ENCODE results near the gene CHPF. TPM values are rescaled to one million over a fixed set of nuclear protein-coding genes. Genes with fewer than 3 reads are reported as not detected.

Gene CHPF
- total RNA-seq, 1 experiment from 2014 or later = 26.4 TPM

DNA sequence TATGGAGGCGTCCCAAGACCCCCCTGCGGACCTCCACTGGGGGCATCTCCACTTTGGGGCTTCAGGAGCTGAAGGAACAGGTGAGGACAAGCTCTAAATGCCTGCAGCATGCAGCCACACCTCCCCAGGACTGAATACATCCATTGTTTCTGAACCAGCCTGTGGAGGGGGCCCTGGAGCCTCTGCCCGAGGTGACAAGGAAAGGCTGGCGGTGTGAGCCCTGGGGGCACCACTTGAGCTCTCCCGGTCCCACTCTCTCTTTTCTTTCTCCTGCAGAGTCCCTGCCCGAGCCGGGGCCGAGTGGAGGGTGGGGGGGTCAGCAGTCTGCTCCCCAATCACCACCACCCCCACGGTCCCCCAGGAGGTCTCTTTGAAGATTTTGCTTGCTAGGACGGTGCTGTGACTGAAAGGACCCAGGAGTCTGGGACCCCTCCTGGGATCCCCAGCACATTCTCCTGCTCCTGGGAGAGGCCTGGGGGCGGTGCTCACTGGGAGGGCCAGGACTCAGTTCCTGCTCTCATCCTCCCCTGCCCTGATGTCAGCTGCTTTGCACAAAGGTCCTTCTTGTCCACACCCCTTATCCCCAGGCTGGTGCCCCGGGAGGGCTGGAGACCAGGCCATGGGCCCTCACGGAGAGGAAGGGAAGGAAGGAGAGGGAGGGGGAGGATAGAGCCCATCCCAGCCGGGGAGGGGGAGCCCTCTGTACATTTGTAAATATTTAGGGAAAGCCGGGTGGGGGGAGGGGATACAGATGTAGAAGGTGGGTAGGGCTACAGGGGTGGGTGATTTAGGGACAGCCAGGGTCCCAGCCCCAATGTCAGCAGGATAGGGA, 5.7 kb downstream of the CHPF start:
- ChIA-PET POLR2A (interaction anchor here (0.5 kb wide), 1 partner anchor 330 kb away, joined by 3 read pairs; no protein-coding TSS in a partner anchor), CTCF (no interaction called here)
- Mint-ChIP-seq H3K4me1 (ENCODE audit: low read depth, unreplicated experiment) (no peaks in the 10 kb centered on the region), H3K4me3 (ENCODE audit: unreplicated experiment) (no peak overlapping the region), H3K27me3 (ENCODE audit: insufficient read depth, unreplicated experiment) (no peaks in the 10 kb centered on the region), H3K27ac (ENCODE audit: unreplicated experiment) (no peak overlapping the region), H3K36me3 (ENCODE audit: insufficient read depth, unreplicated experiment) (peaks cover 21% of the 10 kb centered on the region), H3K9me3 (ENCODE audit: unreplicated experiment) (no peaks in the 10 kb centered on the region)
- peaks cover 16% of the 10 kb centered on the region for H3K4me1 ChIP-seq
- H3K4me3 ChIP-seq (ENCODE audit: low read depth, low read length) = no peak overlapping the region
- no peaks in the 10 kb centered on the region for H3K27me3 ChIP-seq (replicated peaks; ENCODE audit: control insufficient read depth, insufficient read depth, low read length)
- no peak for DNase-seq
- H3K36me3 ChIP-seq (ENCODE audit: control insufficient read depth, insufficient read depth, low read length) = peaks cover 8% of the 10 kb centered on the region
- intact Hi-C loops (cut with micrococcal nuclease; ENCODE audit: unreplicated experiment) = no loop called here
- TF ChIP-seq, protein P1, sequence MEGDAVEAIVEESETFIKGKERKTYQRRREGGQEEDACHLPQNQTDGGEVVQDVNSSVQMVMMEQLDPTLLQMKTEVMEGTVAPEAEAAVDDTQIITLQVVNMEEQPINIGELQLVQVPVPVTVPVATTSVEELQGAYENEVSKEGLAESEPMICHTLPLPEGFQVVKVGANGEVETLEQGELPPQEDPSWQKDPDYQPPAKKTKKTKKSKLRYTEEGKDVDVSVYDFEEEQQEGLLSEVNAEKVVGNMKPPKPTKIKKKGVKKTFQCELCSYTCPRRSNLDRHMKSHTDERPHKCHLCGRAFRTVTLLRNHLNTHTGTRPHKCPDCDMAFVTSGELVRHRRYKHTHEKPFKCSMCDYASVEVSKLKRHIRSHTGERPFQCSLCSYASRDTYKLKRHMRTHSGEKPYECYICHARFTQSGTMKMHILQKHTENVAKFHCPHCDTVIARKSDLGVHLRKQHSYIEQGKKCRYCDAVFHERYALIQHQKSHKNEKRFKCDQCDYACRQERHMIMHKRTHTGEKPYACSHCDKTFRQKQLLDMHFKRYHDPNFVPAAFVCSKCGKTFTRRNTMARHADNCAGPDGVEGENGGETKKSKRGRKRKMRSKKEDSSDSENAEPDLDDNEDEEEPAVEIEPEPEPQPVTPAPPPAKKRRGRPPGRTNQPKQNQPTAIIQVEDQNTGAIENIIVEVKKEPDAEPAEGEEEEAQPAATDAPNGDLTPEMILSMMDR (IDR thresholded peaks at IDR 0.05; ENCODE audit: insufficient read depth in 1 of 2, low read depth in 1 of 2, low read length in 1 of 2, severe bottlenecking in 1 of 2, unreplicated experiment in 1 of 2) = no peak
- no TSS peak for BruUV-seq (replicated peaks)
- H3K9me3 ChIP-seq = no peaks in the 10 kb centered on the region

DNA sequence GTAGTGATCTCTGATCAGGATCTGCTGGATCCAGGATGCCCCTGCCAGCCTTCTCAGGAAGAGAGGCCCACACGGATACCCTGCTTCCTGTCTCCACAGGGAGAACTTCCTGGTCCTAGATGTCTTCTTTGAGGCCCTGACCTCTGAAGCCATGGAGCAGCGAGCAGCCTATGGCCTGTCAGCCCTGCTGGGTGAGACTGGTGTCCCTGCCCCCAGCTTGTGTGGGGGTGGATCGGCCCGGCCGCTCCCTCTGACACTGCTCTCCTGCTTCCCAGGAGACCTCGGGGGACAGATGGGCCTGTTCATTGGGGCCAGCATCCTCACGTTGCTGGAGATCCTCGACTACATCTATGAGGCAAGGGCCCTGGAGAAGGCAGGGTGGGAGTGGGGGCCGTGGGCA, 6.6 kb downstream of the CHPF start:
- peaks cover 8% of the 10 kb centered on the region for H3K36me3 ChIP-seq (ENCODE audit: control insufficient read depth, insufficient read depth, low read length)
- CTCF ChIA-PET = interaction anchor here (0.5 kb wide), 1 partner anchor 74 kb away, joined by 3 read pairs; no protein-coding TSS in a partner anchor
- intact Hi-C loops (cut with micrococcal nuclease; ENCODE audit: unreplicated experiment) = no loop called here
- DNase-seq = no peak
- BruUV-seq (replicated peaks) = no TSS peak
- no peaks in the 10 kb centered on the region for H3K27me3 ChIP-seq (replicated peaks; ENCODE audit: control insufficient read depth, insufficient read depth, low read length)
- H3K4me1 ChIP-seq = peaks cover 8% of the 10 kb centered on the region
- TF ChIP-seq, protein P1 (IDR thresholded peaks at IDR 0.05; ENCODE audit: insufficient read depth in 1 of 2, low read depth in 1 of 2, low read length in 1 of 2, severe bottlenecking in 1 of 2, unreplicated experiment in 1 of 2) = no peak
- no peak overlapping the region for H3K4me3 ChIP-seq (ENCODE audit: low read depth, low read length)
- Mint-ChIP-seq H3K4me1 (ENCODE audit: low read depth, unreplicated experiment) (no peaks in the 10 kb centered on the region), H3K27me3 (ENCODE audit: insufficient read depth, unreplicated experiment) (peaks cover 4% of the 10 kb centered on the region), H3K27ac (ENCODE audit: unreplicated experiment) (no peak overlapping the region), H3K4me3 (ENCODE audit: unreplicated experiment) (no peak overlapping the region), H3K36me3 (ENCODE audit: insufficient read depth, unreplicated experiment) (peaks cover 21% of the 10 kb centered on the region), H3K9me3 (ENCODE audit: unreplicated experiment) (no peaks in the 10 kb centered on the region)
- POLR2A ChIA-PET = no interaction called here
- H3K9me3 ChIP-seq = no peaks in the 10 kb centered on the region

DNA sequence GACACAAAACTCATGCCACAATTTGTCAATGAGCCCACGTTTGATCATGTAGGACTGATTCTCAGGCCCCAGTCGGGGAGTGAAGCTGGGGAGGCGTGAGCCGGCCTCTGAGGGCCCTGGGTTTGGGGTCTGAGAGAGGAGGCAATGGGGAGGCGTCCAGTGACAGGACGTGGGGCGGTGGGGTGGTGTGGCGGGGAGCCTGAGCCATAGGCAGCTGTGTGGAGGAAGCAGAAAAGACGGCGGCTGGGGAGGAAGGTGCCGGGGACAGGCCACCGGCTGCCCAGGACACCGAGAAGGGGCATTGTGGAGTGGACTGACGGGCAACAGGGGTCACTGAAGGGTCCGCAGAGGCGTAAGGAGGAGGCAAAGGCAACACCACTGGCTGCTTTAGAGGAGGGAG, 7.2 kb downstream of the CHPF start:
- Mint-ChIP-seq H3K9me3 (ENCODE audit: unreplicated experiment) (no peaks in the 10 kb centered on the region), H3K27me3 (ENCODE audit: insufficient read depth, unreplicated experiment) (peaks cover 4% of the 10 kb centered on the region), H3K4me1 (ENCODE audit: low read depth, unreplicated experiment) (no peaks in the 10 kb centered on the region), H3K36me3 (ENCODE audit: insufficient read depth, unreplicated experiment) (peaks cover 18% of the 10 kb centered on the region), H3K27ac (ENCODE audit: unreplicated experiment) (no peak overlapping the region), H3K4me3 (ENCODE audit: unreplicated experiment) (no peak overlapping the region)
- peaks cover 6% of the 10 kb centered on the region for H3K36me3 ChIP-seq (ENCODE audit: control insufficient read depth, insufficient read depth, low read length)
- CTCF ChIA-PET = no interaction called here
- no peak for DNase-seq
- H3K9me3 ChIP-seq = no peaks in the 10 kb centered on the region
- peaks cover 5% of the 10 kb centered on the region; the same call in 1 of the 2 replicates for H3K4me1 ChIP-seq
- H3K27me3 ChIP-seq (replicated peaks; ENCODE audit: control insufficient read depth, insufficient read depth, low read length) = no peaks in the 10 kb centered on the region
- H3K4me3 ChIP-seq (ENCODE audit: low read depth, low read length) = no peak overlapping the region
- POLR2A ChIA-PET = no interaction called here
- intact Hi-C loops (cut with micrococcal nuclease; ENCODE audit: unreplicated experiment) = no loop called here
- TF ChIP-seq, protein P1 (IDR thresholded peaks at IDR 0.05; ENCODE audit: insufficient read depth in 1 of 2, low read depth in 1 of 2, low read length in 1 of 2, severe bottlenecking in 1 of 2, unreplicated experiment in 1 of 2) = no peak
- BruUV-seq (replicated peaks) = no TSS peak

Measured in Caco-2 (cell line).